Testis (tissue), 3 donors: Measurements from ENCODE around the gene ARMC12. TPM values are rescaled to one million over a fixed set of nuclear protein-coding genes. Genes with fewer than 3 reads are reported as not detected.

Source experiments
- DNase-seq: peaks from one replicate; pipeline ENCODE4 v3.0.0-alpha.2; 2019
- H3K27ac ChIP-seq, 2 donors: fragments of 200-600 bp; sonication (generic); one replicate each; pipeline ENCODE4 v1.5.1; 2019
- H3K27me3 ChIP-seq: fragments of 200-600 bp; sonication (generic); one replicate; pipeline ENCODE4 v1.5.1; 2019
- H3K36me3 ChIP-seq: fragments of 200-600 bp; sonication (generic); one replicate; pipeline ENCODE4 v1.5.1; 2017; ENCODE audit warnings: low read depth; ENCODE audit errors: missing control alignments
- H3K4me1 ChIP-seq: fragments of 200-600 bp; sonication (generic); one replicate; pipeline ENCODE4 v1.5.1; 2019
- H3K4me3 ChIP-seq, 2 donors: fragments of 200-600 bp; sonication (generic); one replicate each; pipeline ENCODE4 v1.5.1; 2017 to 2019
- H3K9me3 ChIP-seq: fragments of 200-600 bp; sonication (generic); one replicate; pipeline ENCODE4 v1.5.1; 2017
- CTCF ChIP-seq, 3 experiments: fragments of 450-650 bp in 2 of 3; fragments of 200-600 bp in 1 of 3; sonication (generic) in 1 of 3; IDR thresholded peaks; one replicate each; pipeline ENCODE4 v1.5.1; 2016 to 2019; ENCODE audit warnings: antibody characterized with exemption in 3 of 3, mild to moderate bottlenecking in 2 of 3, moderate library complexity in 1 of 3
- POLR2A ChIP-seq: fragments of 450-650 bp; IDR thresholded peaks from one replicate; pipeline ENCODE4 v1.6.1; 2017; ENCODE audit warnings: antibody characterized with exemption, mild to moderate bottlenecking, moderate library complexity
- WGBS, 2 donors: methylation state at CpG; one replicate each; pipeline ENCODE4 v1.1.5; 2018; 5-methylcytosine and 5-hydroxymethylcytosine counted together
- intact Hi-C: fragments of 100-400 bp; cut with DNase I; formaldehyde crosslinking; loops from one replicate; pipeline ENCODE4 v1.15.1; 2023; ENCODE audit warnings: low total_unique reads
- polyA plus RNA-seq: library from polyadenylated mRNA; stranded (reverse); fragments of 350-450 nt; fragmentation: Illumina TruSeq; extraction: RNeasy Lipid Tissue Mini Kit (QIAGEN cat#74804); gene quantifications from one replicate; pipeline ENCODE4 v1.2.3, GENCODE V29; 2014; ENCODE audit warnings: low read depth, low replicate concordance; ENCODE audit not compliant: insufficient read depth
- total RNA-seq, 2 donors: library from RNA; depleted of rRNA; stranded (reverse); fragments of >200 nt; gene quantifications; one replicate each; pipeline ENCODE4 v1.2.3, GENCODE V29; 2016

The ARMC12 gene
- total and polyA plus RNA-seq, 3 donors from 2014 or later = 46.8 to 104 (median 84.9) TPM

GRCh38 chr6:35725721-35726438 lies 11.0 kb upstream of the ARMC12 start:
- Histone ChIP-seq H3K36me3 (no peaks in the 10 kb centered on the region), H3K27ac (peak overlapping the region; percentile 97 to 98), H3K4me3 (no peak overlapping the region), H3K4me1 (peaks cover 95% of the 10 kb centered on the region), H3K27me3 (no peaks in the 10 kb centered on the region), H3K9me3 (no peaks in the 10 kb centered on the region)
- peak; percentile 85 for DNase-seq
- TF ChIP-seq POLR2A = no peak
- no peak for TF ChIP-seq CTCF (IDR thresholded peaks at IDR 0.05)
- intact Hi-C loops = loop anchor here (5.0 kb wide), 2 partner anchors 39 to 124 kb away; partner anchors contain the start of gene FKBP5
- WGBS, 2 donors = 29 to 41% methylated on average over 10 to 11 of the region's 11 CpGs

GRCh38 chr6:35727231-35727934 lies 9.4 kb upstream of the ARMC12 start:
- no peaks in the 10 kb centered on the region for H3K36me3 ChIP-seq
- peaks cover 92% of the 10 kb centered on the region for H3K4me1 ChIP-seq
- no peaks in the 10 kb centered on the region for H3K27me3 ChIP-seq
- DNase-seq = peak; percentile 89
- H3K27ac ChIP-seq = peak overlapping the region; percentile 97 to 98
- intact Hi-C loops = loop anchor here (5.0 kb wide), 2 partner anchors 40 to 125 kb away; partner anchors contain the start of gene FKBP5
- H3K4me3 ChIP-seq = peak overlapping the region; percentile 47 to 58
- 1 to 2% methylated on average over 4 to 29 of the region's 29 CpGs for WGBS, 2 donors
- no peaks in the 10 kb centered on the region for H3K9me3 ChIP-seq
- TF ChIP-seq POLR2A (no peak), CTCF (IDR thresholded peaks at IDR 0.05) (no peak)

GRCh38 chr6:35727935-35728682 lies 8.7 kb upstream of the ARMC12 start:
- peak; percentile 94 for DNase-seq
- no peaks in the 10 kb centered on the region for H3K9me3 ChIP-seq
- 0 to 11% methylated on average over 8 to 45 of the region's 57 CpGs for WGBS, 2 donors
- TF ChIP-seq POLR2A (no peak), CTCF (IDR thresholded peaks at IDR 0.05) (peak in 1 of 3 experiments; percentile 8)
- intact Hi-C loops = loop anchor here (5.0 kb wide), 2 partner anchors 41 to 126 kb away; partner anchors contain the start of gene FKBP5
- peak overlapping the region; percentile 47 to 58 for H3K4me3 ChIP-seq
- H3K36me3 ChIP-seq = no peaks in the 10 kb centered on the region
- H3K27ac ChIP-seq = peak overlapping the region; percentile 97 to 98
- peaks cover 92% of the 10 kb centered on the region for H3K4me1 ChIP-seq
- H3K27me3 ChIP-seq = no peaks in the 10 kb centered on the region

- peak; percentile 41 for DNase-seq
- 53 to 66% methylated on average over 10 to 12 of the region's 12 CpGs for WGBS, 2 donors
- Histone ChIP-seq H3K36me3 (no peaks in the 10 kb centered on the region), H3K9me3 (no peaks in the 10 kb centered on the region), H3K4me3 (no peak overlapping the region), H3K27me3 (no peaks in the 10 kb centered on the region), H3K4me1 (peaks cover 92% of the 10 kb centered on the region), H3K27ac (peak overlapping the region; percentile 97 to 98)
- intact Hi-C loops = loop anchor here (5.0 kb wide), 2 partner anchors 42 to 127 kb away; partner anchors contain the start of gene FKBP5
- TF ChIP-seq POLR2A (no peak), CTCF (IDR thresholded peaks at IDR 0.05) (no peak)
Observed at GRCh38 chr6:35728683-35729678, 7.9 kb upstream of the ARMC12 start.
